LoVo (cell line): Measurements from ENCODE around the gene RINT1.

ENCODE experiments used
- DNase-seq: peaks from one replicate; pipeline ENCODE4 v3.0.0-alpha.2; 2016; ENCODE audit warnings: low spot score

RINT1 gene

DNA sequence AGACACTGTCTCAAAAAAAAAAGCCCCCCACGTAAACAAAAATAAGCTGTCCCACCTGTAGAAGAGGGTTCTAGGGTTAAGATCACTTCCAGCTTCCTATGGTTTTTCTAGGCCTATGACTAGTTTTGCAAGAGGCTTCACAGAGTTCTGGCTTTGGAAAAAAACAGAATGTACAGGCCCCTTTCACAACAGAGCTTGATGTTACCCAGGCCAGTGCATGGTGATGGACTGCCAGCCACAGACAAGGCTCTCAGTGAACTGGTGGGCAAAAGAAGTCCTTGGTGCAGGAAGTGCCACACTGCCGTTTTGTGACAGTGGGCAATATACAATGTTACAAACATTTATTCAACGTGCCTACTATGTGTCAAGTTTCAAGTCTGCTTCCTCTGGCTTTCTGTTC, 67.5 kb downstream of the RINT1 start:
- DNase-seq, result no peak

DNA sequence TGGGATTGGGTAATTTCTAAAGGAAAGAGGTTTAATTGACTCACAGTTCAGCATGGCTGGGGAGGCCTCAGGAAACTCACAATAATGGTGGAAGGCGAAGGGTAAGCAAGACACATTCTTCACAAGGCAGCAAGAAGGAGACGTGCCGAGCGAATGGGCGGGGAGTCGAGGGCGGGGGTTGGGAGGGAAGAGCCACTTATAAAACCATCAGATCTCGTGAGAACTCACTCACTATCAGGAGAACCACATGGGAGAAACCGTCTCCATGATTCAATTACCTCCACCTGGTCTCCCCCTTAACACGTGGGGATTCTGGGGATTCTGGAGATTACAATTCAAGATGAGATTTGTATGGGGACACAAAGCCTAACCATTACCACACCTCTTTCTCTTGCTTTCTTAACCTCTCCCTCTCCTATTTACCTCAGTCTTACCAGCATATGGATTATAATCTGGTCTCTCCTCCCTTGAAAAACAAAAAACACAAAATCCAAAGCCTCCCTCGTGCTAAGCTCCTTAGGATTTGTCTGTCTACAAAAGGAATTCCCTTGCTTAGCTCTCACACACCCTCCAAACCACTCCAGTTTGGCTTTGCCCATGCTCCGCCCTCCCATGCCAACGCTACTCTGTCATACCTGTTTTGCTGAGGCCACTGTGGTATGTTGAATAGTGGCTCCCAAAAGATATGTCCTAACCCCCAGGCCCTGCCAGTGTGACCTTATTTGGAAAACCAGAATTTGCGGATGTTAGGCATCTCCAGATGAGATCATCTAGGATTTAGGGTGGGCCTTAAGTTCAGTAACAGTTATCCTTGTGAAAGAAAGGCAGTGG, 68.9 kb downstream of the RINT1 start:
- DNase-seq, result no peak

DNA sequence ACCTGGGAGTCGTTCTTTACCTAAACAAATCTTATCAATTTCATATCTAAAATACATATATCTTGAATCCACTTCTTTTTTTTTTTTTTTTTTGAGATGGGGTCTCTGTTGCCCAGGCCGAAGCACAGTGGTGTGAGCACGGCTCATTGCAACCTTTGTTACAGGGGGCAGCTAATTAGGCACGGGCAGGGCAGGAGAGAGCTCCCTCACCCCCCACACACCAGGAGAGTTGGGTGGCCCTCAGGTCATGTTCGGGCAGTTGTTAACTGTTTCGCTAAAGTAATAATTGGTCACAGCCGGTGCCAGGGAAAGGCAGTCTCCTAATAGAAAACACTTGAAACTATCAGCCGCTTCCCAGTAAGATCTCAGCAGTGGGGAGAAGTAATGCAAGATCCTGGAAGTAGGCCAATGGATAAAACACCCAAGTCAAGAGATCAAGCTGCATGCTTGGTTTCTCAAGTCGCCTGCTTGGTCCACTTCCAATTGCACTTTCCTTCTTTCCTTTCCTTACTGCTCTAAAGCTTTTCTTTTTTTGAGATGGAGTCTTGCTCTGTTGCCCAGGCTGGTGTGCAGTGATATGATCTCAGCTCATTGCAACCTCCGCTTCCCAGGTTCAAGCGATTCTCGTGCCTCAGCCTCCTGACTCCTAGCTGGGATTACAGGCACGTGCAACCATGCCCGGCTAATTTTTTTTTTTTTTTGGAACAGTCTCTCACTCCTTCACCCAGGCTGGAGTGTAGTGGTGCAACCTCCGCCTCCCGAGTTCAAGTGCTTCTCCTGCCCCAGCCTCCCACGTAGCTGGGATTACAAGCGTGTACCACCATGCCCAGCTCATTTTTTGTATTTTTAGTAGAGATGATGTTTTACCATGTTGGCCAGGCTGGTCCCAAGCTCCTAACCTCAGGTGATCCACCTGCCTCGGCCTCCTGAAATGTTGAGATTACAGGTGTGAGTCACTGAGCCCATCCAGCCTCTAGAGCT, 70.6 kb downstream of the RINT1 start:
- DNase-seq, result no peak

DNA sequence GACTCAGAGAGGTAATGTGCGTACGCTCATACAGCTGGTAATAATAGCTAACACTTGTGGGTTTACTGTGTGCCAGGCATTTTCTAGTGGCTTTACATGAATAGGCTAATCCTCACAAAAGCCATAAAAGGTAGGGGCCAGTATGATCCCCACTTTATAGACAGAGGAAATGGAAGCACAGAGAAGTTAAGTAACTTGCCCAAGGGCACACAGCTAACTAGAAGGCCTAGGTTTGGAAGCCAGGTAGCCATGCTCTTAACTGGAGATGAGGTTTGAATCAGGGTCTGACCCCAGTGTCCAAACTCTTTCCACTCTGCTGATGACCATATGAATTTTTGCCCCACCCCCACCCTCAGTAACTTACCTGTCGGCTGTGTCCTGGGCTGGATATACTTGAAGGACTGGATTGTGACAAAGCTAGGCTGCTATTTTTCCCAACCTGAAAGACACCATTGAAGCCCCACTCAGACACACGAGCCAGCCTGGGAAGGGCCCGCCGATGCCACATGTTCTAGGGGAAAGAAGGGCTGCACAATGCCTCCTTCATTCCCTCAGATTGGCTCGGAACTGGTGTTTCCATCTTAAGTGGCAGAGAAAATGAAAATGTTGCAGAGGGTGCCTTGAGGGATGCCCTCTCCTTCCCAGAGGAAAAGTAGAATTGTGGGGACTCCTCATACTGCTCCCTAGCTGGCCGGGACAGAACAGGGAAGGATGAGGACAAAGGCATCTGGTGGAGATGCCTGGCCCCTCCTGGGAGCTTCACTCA, 78.3 kb downstream of the RINT1 start:
- no peak for DNase-seq

GRCh38 chr7:105611856-105612775, 80.1 kb downstream of the RINT1 start:
- no peak for DNase-seq

- DNase-seq, result no peak
Measured at GRCh38 chr7:105612806-105613205, 80.8 kb downstream of the RINT1 start.

GRCh38 chr7:105613611-105614330, 81.8 kb downstream of the RINT1 start:
- DNase-seq, result no peak

DNA sequence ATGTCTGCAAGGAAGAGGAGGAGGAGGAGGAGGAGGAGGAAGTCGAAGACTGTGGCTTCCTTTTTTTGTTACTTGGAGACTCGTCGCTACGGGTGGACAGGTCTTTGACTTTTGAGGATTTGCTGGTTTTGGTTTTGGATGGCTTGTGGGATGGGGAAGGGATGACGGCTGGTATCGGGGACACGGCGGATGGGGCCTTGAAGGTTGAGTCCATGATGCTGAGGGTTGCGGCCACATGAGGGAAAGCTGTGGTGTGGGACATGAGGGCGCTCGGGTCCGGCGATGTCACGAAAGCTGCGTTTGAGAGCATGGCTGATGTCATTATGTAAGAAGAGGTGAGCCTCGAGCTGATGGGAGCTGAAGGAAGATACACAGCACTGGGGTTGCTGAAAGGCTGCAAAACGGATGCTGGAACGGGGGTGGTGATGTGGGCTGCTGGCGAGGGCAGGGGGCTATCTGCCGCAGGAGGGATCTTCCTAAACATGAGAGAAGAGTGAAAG, 82.4 kb downstream of the RINT1 start:
- no peak for DNase-seq
